PC-3 (cell line): ENCODE results near the gene ADTRP. TPM values are rescaled to one million over a fixed set of nuclear protein-coding genes. Genes with fewer than 3 reads are reported as not detected.
A peak's percentile ranks its signal among the peaks of the same experiment; 100 is the strongest.

ENCODE experiments used
- ATAC-seq: fragments of 200-7000 bp; cut with Tn5 transposase; 2 replicates; pipeline ENCODE4 v1.9.1; 2020; ENCODE audit warnings: mild to moderate bottlenecking, moderate library complexity
- BruUV-seq: library from RNA; stranded (reverse); fragments of 400-500 nt; replicated peaks from 2 replicates; lab custom pipeline; 2021; lab: Mats Ljungman, UMichigan
- CTCF ChIA-PET: fragments of 300-600 bp; sonication (Branson Sonifier 250); formaldehyde crosslinking; loops from one replicate; lab custom pipeline; 2022; ENCODE audit warnings: antibody characterized with exemption; lab: Charles Lee
- POLR2A ChIA-PET: fragments of 300-600 bp; sonication (Branson Sonifier 250); formaldehyde crosslinking; loops from one replicate; lab custom pipeline; 2022; ENCODE audit warnings: antibody characterized with exemption; ENCODE audit not compliant: unreplicated experiment; lab: Charles Lee
- DNase-seq: peaks from one replicate; pipeline ENCODE4 v3.0.0-alpha.2; 2015
- H2AFZ ChIP-seq: fragments of 300-600 bp; sonication (generic); 2 replicates; pipeline ENCODE4 v1.6.0; 2016; ENCODE audit warnings: antibody characterized with exemption, low read length
- H3F3A ChIP-seq: fragments of 300-600 bp; sonication (generic); one replicate; pipeline ENCODE4 v1.6.0; 2017; ENCODE audit warnings: antibody characterized with exemption, low read length, control low read depth, mild to moderate bottlenecking; ENCODE audit not compliant: unreplicated experiment
- H3K27ac ChIP-seq: fragments of 300-600 bp; sonication (generic); 2 replicates; pipeline ENCODE4 v1.5.1; 2016; ENCODE audit warnings: mild to moderate bottlenecking, low read length
- H3K27me3 ChIP-seq: fragments of 300-600 bp; sonication (generic); 2 replicates; pipeline ENCODE4 v1.6.1; 2016; ENCODE audit warnings: low read length, mixed read lengths
- H3K36me3 ChIP-seq: fragments of 300-600 bp; sonication (generic); 2 replicates; pipeline ENCODE4 v1.6.1; 2016; ENCODE audit warnings: low read depth, mixed run types, low read length, mixed read lengths
- H3K4me1 ChIP-seq: fragments of 300-600 bp; sonication (generic); 2 replicates; pipeline ENCODE4 v1.5.1; 2016; ENCODE audit warnings: low read length; ENCODE audit not compliant: insufficient read depth
- H3K4me2 ChIP-seq: fragments of 300-600 bp; sonication (generic); 2 replicates; pipeline ENCODE4 v1.6.0; 2016; ENCODE audit warnings: low read length
- H3K4me3 ChIP-seq: fragments of 300-600 bp; sonication (generic); 2 replicates; pipeline ENCODE4 v1.5.1; 2016; ENCODE audit warnings: mild to moderate bottlenecking, low read length, mixed read lengths
- H3K79me2 ChIP-seq: fragments of 300-600 bp; sonication (generic); 2 replicates; pipeline ENCODE4 v1.6.1; 2017; ENCODE audit warnings: low read length, mixed read lengths
- H3K9ac ChIP-seq: fragments of 300-600 bp; sonication (generic); 2 replicates; pipeline ENCODE4 v1.6.0; 2016; ENCODE audit warnings: mild to moderate bottlenecking, low read length
- H3K9me2 ChIP-seq: fragments of 300-600 bp; sonication (generic); replicated peaks from 2 replicates; pipeline ENCODE4 v1.6.1; 2016; ENCODE audit warnings: mixed run types, low read length, mixed read lengths
- H3K9me3 ChIP-seq: fragments of 300-600 bp; sonication (generic); 2 replicates; pipeline ENCODE4 v1.6.1; 2016; ENCODE audit warnings: low read length, mixed read lengths
- H4K20me1 ChIP-seq: fragments of 300-600 bp; sonication (generic); 2 replicates; pipeline ENCODE4 v1.6.1; 2016; ENCODE audit warnings: low read length, mixed read lengths
- EZH2 ChIP-seq: fragments of 300-600 bp; sonication (generic); IDR thresholded peaks from one replicate; pipeline ENCODE4 v1.6.1; 2017; ENCODE audit warnings: antibody characterized with exemption, mild to moderate bottlenecking, low read length; ENCODE audit not compliant: unreplicated experiment
- EZH2phosphoT487 ChIP-seq: fragments of 300-600 bp; sonication (generic); IDR thresholded peaks from 2 replicates; pipeline ENCODE4 v1.6.1; 2018; ENCODE audit warnings: mild to moderate bottlenecking, antibody characterized with exemption, low read length, borderline replicate concordance
- intact Hi-C: fragments of 100-400 bp; cut with micrococcal nuclease; formaldehyde crosslinking; loops from 2 replicates; pipeline ENCODE4 v1.9.0; 2023
- total RNA-seq: library from RNA; depleted of rRNA; stranded (reverse); fragments of >200 nt; gene quantifications from 2 replicates; pipeline ENCODE4 v1.2.3, GENCODE V29; 2014
- TF ChIP-seq, protein P1 (sequence below): fragments of 300-600 bp; sonication (generic); conservative IDR thresholded peaks from 2 replicates; pipeline ENCODE4 v1.5.1; 2017; ENCODE audit warnings: antibody characterized with exemption, low read depth, mild to moderate bottlenecking, low read length

ADTRP gene
- total RNA-seq, 1 experiment from 2014 or later: not detected

DNA sequence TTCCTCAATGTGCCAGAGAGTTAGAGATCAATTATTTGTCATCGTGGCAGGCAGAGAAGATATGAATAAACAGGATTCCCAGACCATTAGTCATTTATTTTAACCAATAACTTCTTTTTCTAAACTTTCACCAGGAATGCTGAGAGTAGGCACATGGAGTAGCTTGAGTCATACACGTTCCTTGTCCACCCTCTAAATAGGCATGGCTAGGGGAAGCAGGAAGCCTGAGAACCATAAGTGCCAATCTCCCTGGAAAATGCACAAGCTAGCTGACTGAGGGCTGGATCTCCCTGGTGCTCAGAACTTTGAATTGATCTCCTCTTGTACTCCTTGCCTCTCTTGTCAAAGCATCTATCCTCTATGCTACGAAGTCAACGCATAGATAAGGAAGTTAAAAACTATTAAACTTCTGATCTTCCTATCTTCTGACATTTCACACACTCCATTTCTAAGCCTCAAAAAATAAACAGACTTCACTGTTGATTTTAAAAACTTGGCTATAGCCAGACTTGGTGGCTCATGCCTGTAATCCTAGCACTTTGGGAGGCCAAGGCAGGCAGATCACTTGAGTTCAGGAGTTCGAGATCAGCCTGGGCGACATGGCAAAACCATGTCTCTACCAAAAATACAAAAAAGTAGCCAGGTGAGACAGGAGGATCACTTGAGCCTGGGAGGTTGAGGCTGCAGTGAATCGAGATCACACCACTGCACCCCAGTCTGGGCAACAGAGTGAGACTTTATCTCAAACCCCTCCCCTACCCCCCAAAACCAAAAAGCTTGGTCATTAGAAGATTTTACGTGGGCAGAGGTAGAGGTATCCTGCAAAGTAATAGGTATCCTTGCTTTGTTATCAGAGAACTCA is 11.8 kb downstream of the ADTRP start:
- ChIA-PET CTCF (no interaction called here), POLR2A (no interaction called here)
- peaks cover 24% of the 10 kb centered on the region for H3F3A ChIP-seq
- no peaks in the 10 kb centered on the region for H4K20me1 ChIP-seq
- H3K79me2 ChIP-seq: no peaks in the 10 kb centered on the region
- ATAC-seq (peak; percentile 63), DNase-seq (peak; percentile 95)
- H3K4me1 ChIP-seq: peaks cover 67% of the 10 kb centered on the region
- H3K36me3 ChIP-seq: no peaks in the 10 kb centered on the region
- BruUV-seq: no TSS peak
- peak overlapping the region; percentile 21; the same call in 1 of the 2 replicates for H3K9ac ChIP-seq
- H3K27me3 ChIP-seq: no peaks in the 10 kb centered on the region
- no peaks in the 10 kb centered on the region for H3K9me3 ChIP-seq
- no peak overlapping the region for H3K4me3 ChIP-seq
- TF ChIP-seq, protein P1, sequence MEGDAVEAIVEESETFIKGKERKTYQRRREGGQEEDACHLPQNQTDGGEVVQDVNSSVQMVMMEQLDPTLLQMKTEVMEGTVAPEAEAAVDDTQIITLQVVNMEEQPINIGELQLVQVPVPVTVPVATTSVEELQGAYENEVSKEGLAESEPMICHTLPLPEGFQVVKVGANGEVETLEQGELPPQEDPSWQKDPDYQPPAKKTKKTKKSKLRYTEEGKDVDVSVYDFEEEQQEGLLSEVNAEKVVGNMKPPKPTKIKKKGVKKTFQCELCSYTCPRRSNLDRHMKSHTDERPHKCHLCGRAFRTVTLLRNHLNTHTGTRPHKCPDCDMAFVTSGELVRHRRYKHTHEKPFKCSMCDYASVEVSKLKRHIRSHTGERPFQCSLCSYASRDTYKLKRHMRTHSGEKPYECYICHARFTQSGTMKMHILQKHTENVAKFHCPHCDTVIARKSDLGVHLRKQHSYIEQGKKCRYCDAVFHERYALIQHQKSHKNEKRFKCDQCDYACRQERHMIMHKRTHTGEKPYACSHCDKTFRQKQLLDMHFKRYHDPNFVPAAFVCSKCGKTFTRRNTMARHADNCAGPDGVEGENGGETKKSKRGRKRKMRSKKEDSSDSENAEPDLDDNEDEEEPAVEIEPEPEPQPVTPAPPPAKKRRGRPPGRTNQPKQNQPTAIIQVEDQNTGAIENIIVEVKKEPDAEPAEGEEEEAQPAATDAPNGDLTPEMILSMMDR: no peak
- TF ChIP-seq EZH2phosphoT487 (no peak), EZH2 (no peak)
- peak overlapping the region; percentile 84 for H3K27ac ChIP-seq
- intact Hi-C loops: no loop called here
- H3K4me2 ChIP-seq: peak overlapping the region; percentile 51
- H2AFZ ChIP-seq: 0 out of 2 replicates have a peak overlapping the region, but pooled peaks have one; percentile 10
- H3K9me2 ChIP-seq: no peaks in the 10 kb centered on the region

DNA sequence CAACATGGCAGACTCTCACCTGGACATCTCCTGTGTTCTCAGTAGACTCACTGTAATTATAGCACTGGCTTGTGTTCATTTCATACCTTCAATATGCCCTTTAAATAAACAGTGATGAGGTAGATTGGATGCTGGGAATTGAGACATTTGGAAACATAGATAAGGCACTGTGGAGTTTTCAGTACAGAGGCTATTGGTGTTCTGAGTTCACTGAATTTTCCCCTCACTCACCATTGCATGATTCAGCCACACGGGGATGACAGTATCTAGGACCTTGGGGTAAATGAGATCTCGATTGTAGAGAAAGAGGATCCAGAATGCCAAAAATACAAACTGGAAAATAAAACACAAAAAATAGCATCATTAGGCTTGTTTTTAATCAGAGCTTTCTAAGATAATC is 12.6 kb downstream of the ADTRP start:
- H3K9me3 ChIP-seq: no peaks in the 10 kb centered on the region
- no peaks in the 10 kb centered on the region for H3K79me2 ChIP-seq
- ChIA-PET POLR2A (no interaction called here), CTCF (no interaction called here)
- no peaks in the 10 kb centered on the region for H4K20me1 ChIP-seq
- no peaks in the 10 kb centered on the region for H3K27me3 ChIP-seq
- H3F3A ChIP-seq: peaks cover 24% of the 10 kb centered on the region
- H3K4me2 ChIP-seq: peak overlapping the region; percentile 51
- H3K4me3 ChIP-seq: no peak overlapping the region
- BruUV-seq: no TSS peak
- TF ChIP-seq, protein P1: no peak
- TF ChIP-seq EZH2phosphoT487: no peak
- no peak for TF ChIP-seq EZH2
- ATAC-seq: no peak
- H3K4me1 ChIP-seq: peaks cover 59% of the 10 kb centered on the region
- H2AFZ ChIP-seq: no peak overlapping the region; the same call in 1 of the 2 replicates
- H3K36me3 ChIP-seq: no peaks in the 10 kb centered on the region
- no peaks in the 10 kb centered on the region for H3K9me2 ChIP-seq
- DNase-seq: no peak
- H3K27ac ChIP-seq: peak overlapping the region; percentile 84
- intact Hi-C loops: no loop called here
- no peak overlapping the region for H3K9ac ChIP-seq

DNA sequence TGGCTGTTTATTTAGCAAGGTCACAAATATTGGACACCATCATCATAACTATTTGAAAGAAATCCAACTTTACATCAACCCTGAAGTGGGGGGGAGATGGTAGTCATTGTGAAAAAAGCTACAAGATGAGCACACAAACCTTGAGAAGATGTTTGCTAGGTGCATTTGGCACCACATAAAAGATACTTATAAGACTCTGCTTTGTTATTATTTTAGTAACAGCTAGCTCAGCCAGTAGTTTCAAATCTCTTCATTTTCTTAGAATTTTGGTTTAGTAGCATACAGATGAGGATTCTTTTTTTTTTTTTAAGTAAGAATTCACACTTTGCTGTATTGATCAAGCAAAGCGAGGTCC is 14.4 kb downstream of the ADTRP start:
- ATAC-seq: no peak
- Histone ChIP-seq H3K27ac (no peak overlapping the region), H3K27me3 (no peaks in the 10 kb centered on the region), H2AFZ (no peak overlapping the region), H3F3A (peaks cover 14% of the 10 kb centered on the region), H3K9me3 (no peaks in the 10 kb centered on the region), H3K4me2 (no peak overlapping the region), H4K20me1 (no peaks in the 10 kb centered on the region), H3K9ac (no peak overlapping the region), H3K79me2 (no peaks in the 10 kb centered on the region), H3K9me2 (no peaks in the 10 kb centered on the region), H3K36me3 (no peaks in the 10 kb centered on the region), H3K4me3 (no peak overlapping the region), H3K4me1 (peaks cover 43% of the 10 kb centered on the region)
- intact Hi-C loops: no loop called here
- no TSS peak for BruUV-seq
- TF ChIP-seq, protein P1: no peak
- TF ChIP-seq EZH2 (no peak), EZH2phosphoT487 (no peak)
- DNase-seq: no peak
- POLR2A ChIA-PET: no interaction called here
- CTCF ChIA-PET: no interaction called here
